GM10248 (cell line): ENCODE measurements around the gene LRRN4CL.

Experiments used
- CTCF ChIA-PET: fragments of 300-600 bp; sonication (Branson Sonifier 250); formaldehyde crosslinking; extraction: SDS; loops from one replicate; lab custom pipeline; 2021; ENCODE audit warnings: antibody characterized with exemption; lab: Yijun Ruan, JAX
- POLR2A ChIA-PET: fragments of 350-650 bp; sonication (Branson Sonifier 250); formaldehyde crosslinking; extraction: SDS; loops from one replicate; lab custom pipeline; 2020; ENCODE audit warnings: antibody characterized with exemption; lab: Yijun Ruan, JAX
- DNase-seq: peaks from one replicate; pipeline ENCODE4 v3.0.0; 2012; ENCODE audit errors: extremely low spot score
- CTCF ChIP-seq: IDR thresholded peaks from 2 replicates; pipeline ENCODE4 v1.5.1; 2012; ENCODE audit warnings: mild to moderate bottlenecking, low read depth; ENCODE audit errors: extremely low read depth, missing control alignments, control extremely low read depth

LRRN4CL gene

GRCh38 chr11:62666259-62666926 is 22.9 kb downstream of the LRRN4CL start:
- POLR2A ChIA-PET, result interaction anchor here (0.6 to 3.8 kb wide), 21 partner anchors 10 to 175 kb away, joined by 3 to 95 read pairs (median 17); partner anchors contain the start of genes B3GAT3, EEF1G, GANAB and INTS5
- DNase-seq, result peak; percentile 9
- CTCF ChIA-PET, result interaction anchor here (1.1 to 2.6 kb wide), 10 partner anchors 8 to 242 kb away, joined by 3 to 12 read pairs (median 8); partner anchors contain the start of gene SLC3A2
- TF ChIP-seq CTCF, result no peak

- peak; percentile 52 for DNase-seq
- ChIA-PET CTCF (interaction anchor here (0.9 to 2.6 kb wide), 21 partner anchors 8 to 241 kb away, joined by 3 to 12 read pairs (median 7); partner anchors contain the start of genes B3GAT3 and SLC3A2), POLR2A (interaction anchor here (0.6 to 3.8 kb wide), 44 partner anchors 10 to 217 kb away, joined by 3 to 95 read pairs (median 8); partner anchors contain the start of genes B3GAT3, EEF1G, GANAB and HNRNPUL2)
- TF ChIP-seq CTCF, result no peak
Measured at GRCh38 chr11:62665599-62666258, 23.6 kb downstream of the LRRN4CL start.

GRCh38 chr11:62665075-62665598 is 24.2 kb downstream of the LRRN4CL start, which contains the start of the genes C11orf98 and CSKMT:
Gene C11orf98, minus strand, starts transcription at chr11:62665210. Its CDS starts 41 bp downstream, at chr11:62665169.
Gene CSKMT, plus strand, starts transcription at chr11:62665312. Its CDS starts 568 bp downstream, at chr11:62665880.
- POLR2A ChIA-PET, result interaction anchor here (0.5 to 3.8 kb wide), 53 partner anchors 9 to 1526 kb away, joined by 3 to 95 read pairs (median 6); partner anchors contain the start of genes B3GAT3, EEF1G, GANAB and HNRNPUL2
- CTCF ChIA-PET, result interaction anchor here (0.8 to 2.1 kb wide), 20 partner anchors 8 to 240 kb away, joined by 3 to 11 read pairs (median 5); partner anchors contain the start of genes B3GAT3 and SLC3A2
- DNase-seq, result peak; percentile 96
- no peak for TF ChIP-seq CTCF

DNA sequence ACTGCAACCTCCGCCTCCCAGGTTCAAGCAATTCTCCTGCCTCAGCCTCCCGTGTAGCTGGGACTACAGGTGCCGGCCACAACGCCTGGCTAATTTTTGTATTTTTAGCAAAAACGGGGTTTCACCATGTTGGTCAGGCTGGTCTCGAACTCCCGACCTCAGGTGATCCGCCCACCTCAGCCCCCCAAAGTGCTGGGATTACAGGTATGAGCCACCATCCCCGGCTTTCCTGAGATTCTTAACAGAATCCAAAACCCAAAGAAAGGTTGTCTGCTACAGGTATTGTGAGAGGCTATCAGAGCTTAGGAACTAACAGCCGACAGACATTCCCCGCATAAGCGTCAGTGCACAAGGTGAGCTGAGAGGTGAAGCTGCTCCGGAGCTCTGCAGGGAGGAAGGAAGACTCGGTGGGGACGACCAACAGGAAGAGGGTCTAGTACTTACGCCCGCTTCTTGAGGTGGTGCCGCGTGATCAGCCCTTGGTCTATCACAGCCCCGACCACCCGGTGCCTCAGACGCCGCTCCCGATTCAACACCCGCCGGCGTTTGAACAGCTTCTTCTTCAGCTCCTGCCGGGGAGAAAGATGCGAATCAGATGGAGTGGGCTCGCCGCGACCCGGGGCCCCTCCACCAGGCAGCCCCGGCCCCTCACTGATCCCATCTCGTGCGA is 24.8 kb downstream of the LRRN4CL start:
- TF ChIP-seq CTCF, result no peak
- ChIA-PET CTCF (interaction anchor here (0.8 to 2.4 kb wide), 20 partner anchors 8 to 240 kb away, joined by 3 to 11 read pairs (median 6); partner anchors contain the start of genes B3GAT3, GANAB and SLC3A2), POLR2A (interaction anchor here (0.5 to 3.8 kb wide), 52 partner anchors 9 to 1527 kb away, joined by 3 to 95 read pairs (median 6); partner anchors contain the start of genes B3GAT3, EEF1G, GANAB and HNRNPUL2)
- peak; percentile 71 for DNase-seq

DNA sequence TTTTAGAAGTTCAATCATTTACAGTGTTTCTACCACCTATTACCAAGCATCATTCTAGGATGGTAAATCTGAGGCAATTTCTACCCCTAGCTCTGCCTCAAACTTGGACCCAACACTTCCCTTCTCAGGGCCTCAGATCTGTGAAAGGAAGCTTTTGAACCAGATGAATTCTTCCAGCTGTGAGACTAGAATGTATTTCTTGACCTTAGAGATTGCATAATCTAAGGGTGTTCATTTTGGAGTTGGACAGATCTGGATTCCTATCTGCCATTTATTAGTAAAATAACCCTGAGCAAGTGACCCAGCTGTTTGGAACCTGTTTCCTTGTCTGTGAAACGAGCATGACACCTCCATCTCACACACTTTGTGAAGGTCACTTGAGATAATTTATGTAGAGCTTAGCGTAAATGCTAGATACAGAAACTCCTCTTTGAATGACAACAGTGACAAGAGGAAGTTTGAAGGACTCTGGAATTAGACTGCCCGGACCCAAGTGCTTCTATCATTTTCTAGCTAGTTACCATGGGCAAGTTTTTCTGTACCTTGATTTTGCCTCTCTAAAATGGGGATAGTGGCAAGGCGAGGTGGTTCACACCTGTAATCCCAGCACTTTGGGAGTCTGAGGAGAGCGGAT is 32.4 kb downstream of the LRRN4CL start:
- CTCF ChIA-PET, result interaction anchor here (1.1 to 1.9 kb wide), 9 partner anchors 8 to 46 kb away, joined by 3 to 7 read pairs (median 6); partner anchors contain the start of genes C11orf98, CSKMT, GANAB and LBHD1
- no peak for TF ChIP-seq CTCF
- no peak for DNase-seq
- POLR2A ChIA-PET, result interaction anchor here (0.6 to 4.2 kb wide), 4 partner anchors 8 to 65 kb away, joined by 3 to 83 read pairs (median 8); partner anchors contain the start of genes C11orf98, CSKMT and TUT1
